HepG2 (cell line): ENCODE data around the gene STRADA. TPM values are rescaled to one million over a fixed set of nuclear protein-coding genes. Genes with fewer than 3 reads are reported as not detected.

ENCODE experiments used
- ETV6 ChIP-seq: sonication (generic); formaldehyde crosslinking; conservative IDR thresholded peaks from 2 replicates; pipeline ENCODE4 v1.4.0; 2020; ENCODE audit warnings: missing genetic modification reagents
- HDAC1 ChIP-seq: sonication (generic); formaldehyde crosslinking; IDR thresholded peaks from 2 replicates; pipeline ENCODE4 v1.5.1; 2020; ENCODE audit warnings: mild to moderate bottlenecking, missing genetic modification reagents
- RXRA ChIP-seq: sonication (generic); formaldehyde crosslinking; IDR thresholded peaks from 2 replicates; pipeline ENCODE4 v1.5.1; 2020; ENCODE audit warnings: missing genetic modification reagents
- SALL2 ChIP-seq: sonication (generic); formaldehyde crosslinking; IDR thresholded peaks from 2 replicates; pipeline ENCODE4 v1.8.1; 2023; ENCODE audit warnings: mild to moderate bottlenecking, missing genetic modification reagents, inconsistent platforms
- THRA ChIP-seq: sonication (generic); formaldehyde crosslinking; IDR thresholded peaks from 2 replicates; pipeline ENCODE4 v1.4.0; 2020; ENCODE audit warnings: missing genetic modification reagents, borderline replicate concordance
- ZBTB2 ChIP-seq: sonication (generic); formaldehyde crosslinking; IDR thresholded peaks from 2 replicates; pipeline ENCODE4 v1.8.0; 2022; ENCODE audit warnings: low read depth, missing genetic modification reagents
- ZNF329 ChIP-seq: sonication (generic); formaldehyde crosslinking; IDR thresholded peaks from 2 replicates; pipeline ENCODE4 v1.9.0; 2021; ENCODE audit warnings: low read depth, mild to moderate bottlenecking, missing genetic modification reagents
- ZNF616 ChIP-seq: sonication (generic); formaldehyde crosslinking; IDR thresholded peaks from 2 replicates; pipeline ENCODE4 v1.5.0; 2020; ENCODE audit warnings: low read depth, mild to moderate bottlenecking, missing genetic modification reagents
- ZNF674 ChIP-seq: sonication (generic); formaldehyde crosslinking; IDR thresholded peaks from 2 replicates; pipeline ENCODE4 v1.5.0; 2020; ENCODE audit warnings: low read depth, mild to moderate bottlenecking, missing genetic modification reagents
- ZNF691 ChIP-seq: sonication (generic); formaldehyde crosslinking; IDR thresholded peaks from 2 replicates; pipeline ENCODE4 v1.4.0; 2020; ENCODE audit warnings: missing genetic modification reagents, low read depth, mild to moderate bottlenecking, borderline replicate concordance
- ZNF784 ChIP-seq: sonication (generic); formaldehyde crosslinking; IDR thresholded peaks from 2 replicates; pipeline ENCODE4 v1.5.1; 2020; ENCODE audit warnings: missing genetic modification reagents, mild to moderate bottlenecking, borderline replicate concordance
- ZSCAN31 ChIP-seq: sonication (generic); formaldehyde crosslinking; IDR thresholded peaks from 2 replicates; pipeline ENCODE4 v1.5.0; 2020; ENCODE audit warnings: low read depth, mild to moderate bottlenecking, missing genetic modification reagents
- polyA plus RNA-seq, 8 experiments: library from polyadenylated mRNA; depleted of rRNA in 3 of 8; stranded (reverse) in 7 of 8; unstranded in 1 of 8; fragments of >200 nt; fragmentation: Illumina TruSeq in 4 of 8; extraction: Trizol in 4 of 8; gene quantifications; 2 replicates each; pipeline versions ENCODE4 v1.2.1 to v1.2.3, GENCODE V29; 2011 to 2016; ENCODE audit warnings: low read depth in 4 of 8, missing spikeins in 1 of 8, mixed read lengths in 1 of 8; ENCODE audit not compliant: insufficient read depth in 1 of 8
- total RNA-seq, 5 experiments: library from RNA; depleted of rRNA; stranded (reverse); fragments of >200 nt; fragmentation: Illumina TruSeq; extraction: Trizol; gene quantifications; 2 replicates each; pipeline ENCODE4 v1.2.3, GENCODE V29; 2016; ENCODE audit warnings: low read depth in 1 of 5
- TF ChIP-seq, protein P1 (sequence below): sonication (generic); formaldehyde crosslinking; IDR thresholded peaks from 2 replicates; pipeline ENCODE4 v1.5.1; 2020; ENCODE audit warnings: mild to moderate bottlenecking, missing genetic modification reagents, moderate library complexity
- TF ChIP-seq, protein P2 (sequence below): sonication (generic); formaldehyde crosslinking; IDR thresholded peaks from 2 replicates; pipeline ENCODE4 v1.8.1; 2023; ENCODE audit warnings: mild to moderate bottlenecking, missing genetic modification reagents

Gene STRADA
- total and polyA plus RNA-seq, 2 of the 13 experiments (the other 11 are each of a cell fraction or from before 2014, with no cell fraction given): 17.6 to 17.9 TPM

DNA sequence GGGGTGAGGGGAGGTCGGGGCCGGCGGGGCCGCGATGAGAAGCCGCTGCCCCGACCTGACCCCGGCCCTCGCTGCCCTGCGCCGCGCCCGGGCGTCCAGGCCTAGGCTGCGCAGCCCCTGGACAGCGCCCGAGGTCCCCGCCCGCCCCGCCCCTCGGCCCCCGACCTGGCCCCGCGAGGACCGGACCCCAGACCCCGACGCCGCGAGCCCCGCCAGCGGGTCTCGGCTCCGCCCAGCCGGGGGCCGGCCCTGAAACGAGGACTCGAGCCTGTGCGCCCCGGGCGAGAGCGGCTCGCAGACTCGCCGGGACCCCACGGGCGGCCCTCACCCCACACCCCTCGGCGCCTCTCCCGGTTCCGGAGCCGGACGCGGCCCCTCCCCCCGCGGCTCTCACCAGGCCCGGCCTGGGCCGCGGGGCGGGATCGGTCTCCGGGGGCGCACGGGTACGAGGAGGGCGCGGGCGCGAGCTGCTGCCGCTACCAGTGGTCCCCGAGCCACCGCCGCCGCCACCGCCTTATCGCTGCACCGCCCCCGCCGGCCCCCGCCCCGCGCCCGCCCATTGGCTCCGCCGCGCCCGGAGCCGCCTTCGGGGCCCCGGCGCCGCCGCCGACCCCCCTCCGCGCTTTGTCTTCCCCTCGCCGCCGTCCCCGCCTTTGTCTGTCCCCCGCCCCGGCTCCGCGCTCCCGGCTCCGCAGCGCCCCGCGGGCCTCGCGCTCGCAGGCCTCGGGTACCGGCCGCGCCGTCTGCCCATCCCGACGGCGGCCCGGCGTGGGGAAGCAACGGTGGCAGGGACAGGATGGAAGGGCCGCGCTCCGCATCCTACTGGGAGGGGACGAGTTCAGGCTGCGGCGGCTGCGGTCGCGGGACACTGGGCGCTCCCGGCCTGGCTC lies 41.7 kb downstream of the STRADA start, which contains the start of gene LIMD2 (continued):
- TF ChIP-seq, protein P1, sequence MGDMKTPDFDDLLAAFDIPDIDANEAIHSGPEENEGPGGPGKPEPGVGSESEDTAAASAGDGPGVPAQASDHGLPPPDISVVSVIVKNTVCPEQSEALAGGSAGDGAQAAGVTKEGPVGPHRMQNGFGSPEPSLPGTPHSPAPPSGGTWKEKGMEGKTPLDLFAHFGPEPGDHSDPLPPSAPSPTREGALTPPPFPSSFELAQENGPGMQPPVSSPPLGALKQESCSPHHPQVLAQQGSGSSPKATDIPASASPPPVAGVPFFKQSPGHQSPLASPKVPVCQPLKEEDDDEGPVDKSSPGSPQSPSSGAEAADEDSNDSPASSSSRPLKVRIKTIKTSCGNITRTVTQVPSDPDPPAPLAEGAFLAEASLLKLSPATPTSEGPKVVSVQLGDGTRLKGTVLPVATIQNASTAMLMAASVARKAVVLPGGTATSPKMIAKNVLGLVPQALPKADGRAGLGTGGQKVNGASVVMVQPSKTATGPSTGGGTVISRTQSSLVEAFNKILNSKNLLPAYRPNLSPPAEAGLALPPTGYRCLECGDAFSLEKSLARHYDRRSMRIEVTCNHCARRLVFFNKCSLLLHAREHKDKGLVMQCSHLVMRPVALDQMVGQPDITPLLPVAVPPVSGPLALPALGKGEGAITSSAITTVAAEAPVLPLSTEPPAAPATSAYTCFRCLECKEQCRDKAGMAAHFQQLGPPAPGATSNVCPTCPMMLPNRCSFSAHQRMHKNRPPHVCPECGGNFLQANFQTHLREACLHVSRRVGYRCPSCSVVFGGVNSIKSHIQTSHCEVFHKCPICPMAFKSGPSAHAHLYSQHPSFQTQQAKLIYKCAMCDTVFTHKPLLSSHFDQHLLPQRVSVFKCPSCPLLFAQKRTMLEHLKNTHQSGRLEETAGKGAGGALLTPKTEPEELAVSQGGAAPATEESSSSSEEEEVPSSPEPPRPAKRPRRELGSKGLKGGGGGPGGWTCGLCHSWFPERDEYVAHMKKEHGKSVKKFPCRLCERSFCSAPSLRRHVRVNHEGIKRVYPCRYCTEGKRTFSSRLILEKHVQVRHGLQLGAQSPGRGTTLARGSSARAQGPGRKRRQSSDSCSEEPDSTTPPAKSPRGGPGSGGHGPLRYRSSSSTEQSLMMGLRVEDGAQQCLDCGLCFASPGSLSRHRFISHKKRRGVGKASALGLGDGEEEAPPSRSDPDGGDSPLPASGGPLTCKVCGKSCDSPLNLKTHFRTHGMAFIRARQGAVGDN (CRISPR knock-in tag): peak; percentile 44
- peak; percentile 61 for TF ChIP-seq ZBTB2
- TF ChIP-seq, protein P2, sequence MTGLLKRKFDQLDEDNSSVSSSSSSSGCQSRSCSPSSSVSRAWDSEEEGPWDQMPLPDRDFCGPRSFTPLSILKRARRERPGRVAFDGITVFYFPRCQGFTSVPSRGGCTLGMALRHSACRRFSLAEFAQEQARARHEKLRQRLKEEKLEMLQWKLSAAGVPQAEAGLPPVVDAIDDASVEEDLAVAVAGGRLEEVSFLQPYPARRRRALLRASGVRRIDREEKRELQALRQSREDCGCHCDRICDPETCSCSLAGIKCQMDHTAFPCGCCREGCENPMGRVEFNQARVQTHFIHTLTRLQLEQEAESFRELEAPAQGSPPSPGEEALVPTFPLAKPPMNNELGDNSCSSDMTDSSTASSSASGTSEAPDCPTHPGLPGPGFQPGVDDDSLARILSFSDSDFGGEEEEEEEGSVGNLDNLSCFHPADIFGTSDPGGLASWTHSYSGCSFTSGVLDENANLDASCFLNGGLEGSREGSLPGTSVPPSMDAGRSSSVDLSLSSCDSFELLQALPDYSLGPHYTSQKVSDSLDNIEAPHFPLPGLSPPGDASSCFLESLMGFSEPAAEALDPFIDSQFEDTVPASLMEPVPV: no peak
- TF ChIP-seq ZNF329: peak; percentile 55; the same call in 1 of the 2 replicates
- TF ChIP-seq ZNF784: peak; percentile 39; the same call in 1 of the 2 replicates
- TF ChIP-seq THRA: peak; percentile 5; the same call in 1 of the 2 replicates
- no peak for TF ChIP-seq RXRA (CRISPR knock-in tag)
- TF ChIP-seq ETV6 (CRISPR knock-in tag): 0 out of 2 replicates have a peak, but pooled peaks have one; percentile 7
- TF ChIP-seq ZNF616 (CRISPR knock-in tag): peak; percentile 44; the same call in 1 of the 2 replicates
- TF ChIP-seq HDAC1 (CRISPR knock-in tag): peak; percentile 31; the same call in 1 of the 2 replicates
- no peak for TF ChIP-seq ZNF691 (CRISPR knock-in tag)
- no peak; the same call in 1 of the 2 replicates for TF ChIP-seq ZSCAN31 (CRISPR knock-in tag)
- no peak; the same call in 1 of the 2 replicates for TF ChIP-seq ZNF674
- TF ChIP-seq SALL2 (CRISPR knock-in tag): no peak; the same call in 1 of the 2 replicates
